SH-SY5Y (cell line): Measurements from ENCODE around the gene TEX11.

Source experiments
- GATA2 ChIP-seq: IDR thresholded peaks from 2 replicates; pipeline ENCODE4 v1.6.1; 2011; ENCODE audit warnings: mild to moderate bottlenecking, low read depth, low read length
- GATA3 ChIP-seq: IDR thresholded peaks from 2 replicates; pipeline ENCODE4 v1.6.1; 2011; ENCODE audit warnings: low read depth, mild to moderate bottlenecking, low read length, moderate library complexity

DNA sequence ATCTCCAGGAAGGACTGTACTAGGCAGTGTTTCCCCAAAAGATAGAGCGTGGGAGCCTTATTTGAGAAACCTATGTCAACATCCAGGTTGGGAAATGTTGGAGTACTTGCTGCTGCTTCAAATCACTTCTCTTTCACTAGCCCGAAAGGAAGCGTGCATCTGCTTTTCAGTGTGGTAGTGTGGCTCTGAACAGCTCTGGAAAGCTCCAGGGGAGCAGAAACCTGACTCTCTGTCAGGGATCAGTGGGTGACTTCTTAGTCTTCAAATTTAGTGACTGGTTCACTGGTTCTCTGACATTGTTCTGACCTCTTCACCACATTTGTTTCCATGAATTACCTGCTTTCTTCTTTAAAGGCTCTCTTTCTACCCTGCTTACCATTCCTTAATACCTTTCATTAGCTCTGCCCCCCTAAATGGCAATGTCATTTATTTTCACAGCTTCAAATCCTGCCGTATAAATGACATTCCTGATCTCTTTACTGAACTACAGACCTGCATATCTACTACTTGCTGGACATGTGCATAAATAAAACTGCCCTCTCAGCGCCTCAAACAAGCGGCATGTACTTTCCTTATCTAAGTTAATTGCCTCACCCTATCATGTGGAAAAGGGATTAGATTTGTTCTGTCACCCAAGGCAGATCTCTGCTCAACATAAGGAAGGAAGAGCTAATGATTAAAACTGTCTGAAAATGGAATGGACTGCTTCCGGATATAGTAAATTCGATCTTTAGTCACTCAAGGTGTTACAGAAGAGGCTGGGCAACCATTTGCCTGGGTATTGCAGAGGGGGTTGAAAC lies 426.8 kb downstream of the TEX11 start:
- TF ChIP-seq GATA2 (no peak), GATA3 (no peak)
